GM03348 (cell line): Measurements from ENCODE around the gene LRRC75A.
"Not testable (repeated sequence)": the region's sequence is repeated elsewhere in the genome, so short reads cannot be mapped to it uniquely, and the experiment has no call there.

Experiments used
- DNase-seq: peaks from one replicate; pipeline ENCODE4 v3.0.0; 2012; ENCODE audit warnings: low spot score

LRRC75A gene

DNA sequence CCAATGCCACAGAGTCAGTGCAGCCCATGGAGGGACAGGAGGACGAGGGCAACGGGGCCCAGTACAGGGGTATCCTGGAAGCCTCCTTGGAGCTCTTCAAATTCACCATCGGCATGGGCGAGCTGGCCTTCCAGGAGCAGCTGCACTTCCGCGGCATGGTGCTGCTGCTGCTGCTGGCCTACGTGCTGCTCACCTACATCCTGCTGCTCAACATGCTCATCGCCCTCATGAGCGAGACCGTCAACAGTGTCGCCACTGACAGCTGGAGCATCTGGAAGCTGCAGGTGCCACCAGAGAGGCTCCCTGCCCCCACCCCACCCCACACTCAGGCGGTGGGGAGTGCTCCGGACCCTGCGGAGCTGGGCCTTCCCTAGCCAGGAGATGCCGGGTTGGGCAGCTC, 60.0 kb downstream of the LRRC75A start:
- no peak for DNase-seq

DNA sequence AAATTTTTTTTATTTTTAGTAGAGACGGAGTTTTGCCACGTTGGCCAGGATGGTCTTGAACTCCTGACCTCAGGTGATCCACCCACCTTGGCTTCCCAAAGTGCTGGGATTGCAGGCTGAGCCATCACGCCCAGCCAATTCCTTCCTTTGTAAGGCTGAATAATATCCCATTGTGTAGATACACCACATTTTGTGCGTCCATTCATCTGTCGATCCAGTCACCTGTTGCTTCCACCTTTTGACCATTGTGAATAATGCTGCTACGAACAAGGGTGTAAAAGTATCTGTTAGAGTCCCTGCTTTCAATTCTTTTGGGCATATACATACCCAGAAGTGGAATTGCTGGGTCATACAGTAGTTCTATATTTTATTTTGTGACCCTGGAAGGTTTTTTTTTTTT, 61.3 kb downstream of the LRRC75A start:
- DNase-seq: no peak

DNA sequence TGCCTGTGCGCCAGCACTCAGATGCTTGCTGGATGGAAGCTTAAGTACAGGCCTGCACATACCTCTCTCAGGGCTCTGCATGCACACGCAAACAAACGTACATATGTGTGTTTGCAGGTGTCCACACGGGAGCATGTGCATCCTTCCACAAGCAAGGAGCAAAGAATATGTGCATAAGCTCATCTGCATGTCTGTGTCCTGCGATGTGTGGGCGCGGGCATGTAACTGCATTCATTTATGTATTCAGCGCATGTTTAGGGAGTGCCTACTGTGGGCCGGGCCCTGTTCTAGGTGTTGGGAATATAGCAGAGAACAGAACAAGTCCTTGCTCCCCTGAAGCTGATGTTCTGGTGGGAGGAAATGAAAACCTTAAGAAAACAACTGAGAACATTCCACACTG, 62.9 kb downstream of the LRRC75A start:
- DNase-seq: no peak

DNA sequence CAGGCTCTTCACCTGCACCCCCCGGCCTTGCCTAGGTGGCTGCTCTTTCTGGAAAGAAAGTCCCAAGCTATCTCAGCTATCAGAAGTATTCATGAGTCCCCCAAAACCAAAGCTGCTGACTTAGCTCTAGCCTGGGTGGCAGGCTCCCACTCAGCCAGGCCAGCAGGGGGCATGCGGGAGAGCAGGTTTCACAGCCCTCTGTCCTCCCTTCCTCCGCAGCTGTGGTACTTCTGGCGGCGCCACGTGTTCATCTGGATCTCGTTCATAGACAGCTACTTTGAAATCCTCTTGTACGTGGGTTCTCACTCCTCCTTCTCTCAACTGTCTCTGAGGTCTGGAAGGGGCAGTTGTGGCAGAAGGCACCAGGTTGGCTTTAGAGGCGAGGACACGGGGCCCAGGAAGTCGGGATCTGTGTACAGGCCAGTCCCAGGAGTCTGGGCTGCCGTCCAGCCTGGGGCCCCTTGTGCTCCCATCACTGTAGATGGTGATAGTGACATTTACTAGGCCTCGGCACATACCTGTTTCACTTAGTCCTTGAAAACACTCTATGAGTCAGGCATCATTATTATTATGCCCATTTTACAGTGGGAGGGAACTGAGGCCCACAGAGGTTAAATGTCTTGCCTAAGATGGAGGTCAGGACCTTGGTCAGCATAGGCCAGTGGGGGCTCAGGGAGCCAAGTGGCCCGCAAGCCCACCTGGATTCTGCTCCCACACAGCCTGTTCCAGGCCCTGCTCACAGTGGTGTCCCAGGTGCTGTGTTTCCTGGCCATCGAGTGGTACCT, 63.7 kb downstream of the LRRC75A start:
- peak; percentile 78 for DNase-seq

DNA sequence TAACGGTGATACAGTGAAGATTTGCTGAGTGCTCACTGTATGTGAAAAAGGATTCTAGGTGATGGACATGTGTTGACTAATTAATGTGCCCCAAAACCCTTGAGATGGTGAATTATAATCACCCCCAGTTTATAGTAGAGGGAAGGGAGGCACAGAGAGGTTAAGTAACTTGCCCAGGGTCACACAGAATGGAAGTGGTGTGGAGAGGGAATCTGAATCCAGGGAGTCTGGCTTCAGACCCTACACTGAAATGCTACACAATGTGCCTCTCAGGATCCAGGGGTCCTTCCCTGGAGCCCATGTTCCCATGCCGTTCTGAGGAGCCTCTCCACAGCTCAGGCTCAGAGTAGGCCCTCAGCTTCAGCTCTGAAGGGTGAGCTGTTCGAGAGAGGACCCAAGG, 65.0 kb downstream of the LRRC75A start:
- no peak for DNase-seq

DNA sequence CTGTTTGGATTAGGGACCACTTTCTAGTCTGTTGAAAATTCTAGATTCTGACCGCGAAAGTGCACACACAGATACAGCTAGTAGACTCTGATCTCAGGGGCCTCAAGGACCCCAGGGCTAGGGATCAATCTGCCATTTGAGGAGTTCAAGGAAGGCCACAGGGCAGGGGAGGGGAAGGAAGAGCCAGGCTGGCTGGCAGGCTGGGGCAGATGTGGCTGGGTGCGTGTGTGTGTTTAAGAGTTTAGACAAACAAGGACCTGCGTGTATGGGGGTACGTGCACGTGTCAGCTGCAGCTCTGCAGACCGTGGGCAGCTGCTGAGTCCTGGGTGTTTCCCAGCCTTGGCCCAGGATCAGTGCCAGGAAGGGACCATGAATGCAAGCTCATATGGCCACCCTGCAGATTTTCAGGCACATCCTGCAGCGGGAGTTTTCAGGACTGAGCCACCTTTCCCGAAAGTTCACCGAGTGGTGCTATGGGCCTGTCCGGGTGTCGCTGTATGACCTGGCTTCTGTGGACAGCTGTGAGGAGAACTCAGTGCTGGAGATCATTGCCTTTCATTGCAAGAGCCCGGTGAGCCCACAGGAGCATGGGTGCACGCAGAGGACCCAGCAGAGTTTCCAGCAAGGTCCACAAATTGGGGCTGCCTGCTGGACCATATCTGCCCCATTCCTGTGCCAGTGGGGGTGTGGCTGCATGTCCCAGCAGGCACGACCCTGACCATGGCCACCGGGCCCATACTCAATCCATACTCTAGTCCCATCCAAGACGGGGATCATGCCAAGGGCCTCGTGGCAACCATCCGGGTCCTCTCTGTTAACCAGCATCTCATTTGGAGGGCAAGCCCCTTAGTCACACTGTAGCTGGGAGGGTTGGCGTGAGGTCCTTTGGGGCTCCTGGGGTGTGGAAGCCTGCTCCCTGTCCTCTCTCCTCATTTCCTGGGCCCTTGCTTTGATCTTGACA, 66.0 kb downstream of the LRRC75A start:
- no peak for DNase-seq

DNA sequence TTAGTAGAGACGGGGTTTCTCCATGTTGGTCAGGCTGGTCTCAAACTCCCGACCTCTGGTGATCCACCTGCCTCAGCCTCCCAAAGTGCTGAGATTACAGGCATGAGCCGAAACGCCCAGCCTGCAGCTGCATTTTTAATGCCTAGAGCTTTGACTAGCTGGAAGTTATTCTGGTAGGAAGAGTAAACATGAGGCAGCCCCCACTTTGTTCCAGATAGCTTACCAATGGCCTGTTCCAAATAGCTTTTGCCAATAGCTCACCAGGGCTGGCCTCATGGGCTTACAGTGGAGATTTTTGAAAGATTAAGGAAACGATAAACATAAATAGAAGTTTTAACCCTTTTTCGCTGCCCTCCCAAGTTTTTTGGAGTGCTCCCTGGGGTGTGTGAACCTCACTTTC, 66.8 kb downstream of the LRRC75A start:
- no peak for DNase-seq

DNA sequence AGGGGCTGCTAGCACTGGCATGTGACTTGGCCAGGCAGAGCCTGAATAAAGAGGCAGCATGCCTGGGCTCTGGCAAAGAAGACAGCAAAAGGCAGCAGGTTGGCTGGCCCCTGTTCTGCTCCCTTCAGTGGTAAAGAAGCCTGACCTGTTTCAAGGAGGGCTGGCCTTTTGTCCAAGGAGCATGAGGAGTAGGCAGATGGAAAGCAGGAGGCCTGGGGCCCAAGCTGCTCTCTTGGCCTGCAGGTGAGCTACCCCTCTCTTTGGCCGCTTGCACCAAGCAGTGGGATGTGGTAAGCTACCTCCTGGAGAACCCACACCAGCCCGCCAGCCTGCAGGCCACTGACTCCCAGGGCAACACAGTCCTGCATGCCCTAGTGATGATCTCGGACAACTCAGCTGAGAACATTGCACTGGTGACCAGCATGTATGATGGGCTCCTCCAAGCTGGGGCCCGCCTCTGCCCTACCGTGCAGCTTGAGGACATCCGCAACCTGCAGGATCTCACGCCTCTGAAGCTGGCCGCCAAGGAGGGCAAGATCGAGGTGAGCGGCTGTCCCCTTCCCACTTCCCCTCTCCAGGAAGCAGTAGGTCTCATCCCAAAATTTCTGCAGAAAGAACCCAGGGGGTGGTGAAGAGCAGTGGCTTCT, 68.6 kb downstream of the LRRC75A start:
- DNase-seq: no peak

DNA sequence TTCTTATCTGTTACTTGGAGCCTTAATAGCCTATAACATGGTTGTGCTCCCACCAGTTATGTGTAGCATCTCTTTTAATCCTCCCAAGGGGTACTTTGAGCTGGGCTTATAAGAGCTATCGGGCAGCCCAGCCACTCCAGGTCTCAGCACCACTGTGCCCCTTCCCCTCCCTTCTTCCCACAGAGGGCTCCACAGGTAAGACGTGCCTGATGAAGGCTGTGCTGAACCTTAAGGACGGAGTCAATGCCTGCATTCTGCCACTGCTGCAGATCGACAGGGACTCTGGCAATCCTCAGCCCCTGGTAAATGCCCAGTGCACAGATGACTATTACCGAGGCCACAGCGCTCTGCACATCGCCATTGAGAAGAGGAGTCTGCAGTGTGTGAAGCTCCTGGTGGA, 69.6 kb downstream of the LRRC75A start:
- DNase-seq: no peak

DNA sequence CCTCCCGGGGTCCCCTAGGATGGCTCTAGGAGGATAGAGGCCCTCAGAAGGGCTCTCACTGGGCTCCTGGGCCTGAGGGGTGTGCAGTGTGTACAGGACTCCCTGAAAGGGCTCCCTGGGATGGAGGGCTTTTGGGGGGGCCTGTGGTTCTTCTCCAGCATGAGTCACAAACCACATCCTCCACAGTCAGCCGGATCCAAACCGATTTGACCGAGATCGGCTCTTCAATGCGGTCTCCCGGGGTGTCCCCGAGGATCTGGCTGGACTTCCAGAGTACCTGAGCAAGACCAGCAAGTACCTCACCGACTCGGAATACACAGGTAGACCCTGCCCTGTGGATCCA, 72.1 kb downstream of the LRRC75A start:
- DNase-seq: peak; percentile 79

DNA sequence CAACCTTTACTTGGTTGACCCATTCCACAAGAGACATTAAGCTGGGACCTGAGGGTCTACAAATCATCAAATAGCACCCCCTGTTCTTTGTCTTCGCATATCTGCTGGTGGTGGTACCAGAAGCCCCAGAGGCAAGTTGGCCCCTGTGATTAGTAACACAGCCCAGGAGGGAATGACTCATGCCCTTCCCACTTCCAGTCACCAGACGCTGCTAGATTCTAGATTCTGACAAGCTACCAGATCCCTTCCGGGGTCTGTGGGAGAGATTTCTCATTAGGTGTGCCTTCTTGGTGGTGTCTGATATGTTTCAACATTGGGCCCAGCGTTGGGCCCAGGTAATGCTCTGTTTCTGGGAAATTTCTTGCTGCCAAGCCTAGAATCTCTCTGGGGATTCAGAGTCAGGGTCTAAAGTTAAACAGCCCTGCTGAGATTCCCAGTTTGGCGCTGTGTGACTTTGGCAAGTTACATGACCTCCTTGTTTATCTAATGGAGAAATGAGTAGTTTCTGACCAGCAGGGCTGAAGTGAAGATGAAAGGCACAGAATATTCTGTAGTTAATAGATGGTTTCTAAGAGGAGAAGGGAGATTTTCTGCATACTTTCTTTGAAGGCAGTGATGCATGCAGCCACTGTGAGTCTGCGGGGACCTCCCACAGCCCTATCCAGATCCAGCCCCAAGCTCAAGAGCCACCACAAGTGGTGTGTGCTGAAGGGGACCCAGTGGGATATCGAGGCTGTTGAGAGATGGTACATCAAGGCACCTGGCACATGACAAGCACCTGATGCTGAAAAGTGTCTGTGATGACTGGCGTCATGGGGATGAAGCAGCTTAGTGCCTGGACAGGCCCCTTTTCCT, 72.7 kb downstream of the LRRC75A start:
- peak; percentile 83 for DNase-seq

DNA sequence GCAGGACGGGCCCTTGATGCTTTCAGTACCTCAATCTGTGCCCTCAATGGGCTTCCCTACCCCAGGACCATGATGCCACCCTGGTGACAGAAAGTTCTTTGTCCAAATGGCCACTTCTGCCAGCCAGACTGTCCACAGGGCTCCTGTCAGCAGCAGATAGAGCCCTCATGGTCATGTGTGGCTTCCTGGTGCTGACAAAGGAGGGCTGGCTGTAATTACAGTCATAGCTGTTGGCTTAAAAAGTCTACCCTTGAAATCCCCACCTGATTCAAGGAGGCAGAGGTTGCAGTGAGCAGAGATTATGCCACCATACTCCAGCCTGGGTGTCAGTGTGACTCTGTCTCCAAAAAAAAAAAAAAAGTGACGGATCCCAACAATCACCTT, 73.3 kb downstream of the LRRC75A start:
- DNase-seq: no peak

DNA sequence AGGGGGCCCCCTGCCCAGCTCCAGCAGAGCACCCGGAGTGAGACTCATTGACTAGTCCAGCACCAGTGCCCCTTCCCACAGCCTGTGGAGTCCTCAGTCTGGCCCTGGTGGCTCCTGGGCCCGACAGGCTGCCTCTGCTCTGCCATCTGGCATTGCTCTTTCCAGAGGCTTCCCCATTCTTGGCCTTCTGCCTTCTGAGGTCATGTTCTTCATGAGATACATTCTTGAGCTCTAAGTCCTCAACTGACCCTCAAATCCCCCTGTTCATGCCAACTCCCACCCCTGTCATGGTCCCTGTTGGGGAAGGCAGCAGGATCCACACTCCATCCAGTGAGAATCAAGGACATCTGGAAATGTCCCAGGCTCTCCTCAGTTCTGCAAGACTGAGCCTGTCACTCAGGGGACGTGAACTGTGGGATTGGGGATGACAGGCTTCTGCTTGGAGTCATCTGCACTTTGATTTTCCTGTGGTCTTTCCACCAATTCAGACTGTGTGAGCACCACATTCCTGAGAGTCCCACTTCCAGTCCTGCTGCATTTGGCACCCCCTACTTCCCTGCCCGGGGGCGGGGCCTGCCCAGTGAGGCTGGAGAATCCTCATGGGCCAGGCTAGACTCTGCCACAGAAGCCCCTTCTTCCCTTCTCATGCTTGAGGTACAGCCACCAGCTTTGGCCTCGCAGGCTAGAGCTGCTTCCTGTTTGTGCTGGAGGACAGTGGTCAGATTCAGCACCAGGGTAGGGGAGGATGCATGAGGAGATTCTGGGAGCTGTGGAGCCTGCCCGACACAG, 73.9 kb downstream of the LRRC75A start:
- peak; percentile 65 for DNase-seq

DNA sequence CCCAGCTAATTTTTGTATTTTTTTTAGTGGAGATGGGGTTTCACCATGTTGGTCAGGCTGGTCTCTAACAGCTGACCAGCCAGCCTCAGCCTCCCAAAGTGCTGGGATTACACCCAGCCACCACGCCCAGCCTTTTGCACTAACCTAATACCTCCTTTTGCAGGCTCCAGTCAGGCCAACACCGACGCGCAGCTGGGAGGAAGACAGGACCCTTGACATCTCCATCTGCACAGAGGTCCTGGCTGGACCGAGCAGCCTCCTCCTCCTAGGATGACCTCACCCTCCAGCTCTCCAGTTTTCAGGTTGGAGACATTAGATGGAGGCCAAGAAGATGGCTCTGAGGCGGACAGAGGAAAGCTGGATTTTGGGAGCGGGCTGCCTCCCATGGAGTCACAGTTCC, 74.6 kb downstream of the LRRC75A start:
- no peak for DNase-seq

DNA sequence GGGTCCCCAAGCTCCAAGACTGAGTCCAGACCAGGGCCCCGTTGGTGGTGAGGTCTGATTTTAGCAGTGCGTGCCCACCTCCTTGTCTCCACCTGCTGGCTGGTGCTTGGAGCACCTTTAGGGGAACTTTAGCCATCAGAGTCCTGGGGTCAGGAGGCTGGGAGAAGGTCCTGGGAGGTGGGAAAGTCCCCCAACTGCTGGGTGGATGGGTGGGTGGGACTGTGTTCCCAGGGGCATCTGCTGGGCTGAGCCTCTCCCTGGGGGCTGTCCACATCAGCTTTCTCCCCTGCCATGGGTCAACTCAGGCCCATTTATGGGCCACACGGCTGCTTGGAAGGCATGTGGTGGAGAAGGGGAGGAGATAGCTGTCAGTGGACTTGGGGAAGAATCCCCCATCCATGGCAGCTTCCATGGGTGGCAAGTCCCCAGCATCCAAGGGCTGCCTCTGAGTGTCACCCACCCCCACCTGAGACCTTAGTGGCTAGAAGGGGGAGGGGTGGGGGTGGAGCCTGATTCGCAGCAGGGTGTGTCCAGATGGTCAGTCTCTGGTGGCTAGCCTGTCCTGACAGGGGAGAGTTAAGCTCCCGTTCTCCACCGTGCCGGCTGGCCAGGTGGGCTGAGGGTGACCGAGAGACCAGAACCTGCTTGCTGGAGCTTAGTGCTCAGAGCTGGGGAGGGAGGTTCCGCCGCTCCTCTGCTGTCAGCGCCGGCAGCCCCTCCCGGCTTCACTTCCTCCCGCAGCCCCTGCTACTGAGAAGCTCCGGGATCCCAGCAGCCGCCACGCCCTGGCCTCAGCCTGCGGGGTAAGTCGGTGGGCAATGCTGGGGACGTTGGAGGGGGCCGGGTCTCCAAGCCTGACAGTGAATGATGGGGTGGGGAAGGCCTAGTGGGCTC, 76.7 kb downstream of the LRRC75A start, which contains the start of gene TRPV2:
Gene TRPV2 (plus strand): TSS at position 541 of the 894 bp plus-strand sequence. CDS start 2,098 bp downstream, outside the sequence.
- peak; percentile 33 for DNase-seq

DNA sequence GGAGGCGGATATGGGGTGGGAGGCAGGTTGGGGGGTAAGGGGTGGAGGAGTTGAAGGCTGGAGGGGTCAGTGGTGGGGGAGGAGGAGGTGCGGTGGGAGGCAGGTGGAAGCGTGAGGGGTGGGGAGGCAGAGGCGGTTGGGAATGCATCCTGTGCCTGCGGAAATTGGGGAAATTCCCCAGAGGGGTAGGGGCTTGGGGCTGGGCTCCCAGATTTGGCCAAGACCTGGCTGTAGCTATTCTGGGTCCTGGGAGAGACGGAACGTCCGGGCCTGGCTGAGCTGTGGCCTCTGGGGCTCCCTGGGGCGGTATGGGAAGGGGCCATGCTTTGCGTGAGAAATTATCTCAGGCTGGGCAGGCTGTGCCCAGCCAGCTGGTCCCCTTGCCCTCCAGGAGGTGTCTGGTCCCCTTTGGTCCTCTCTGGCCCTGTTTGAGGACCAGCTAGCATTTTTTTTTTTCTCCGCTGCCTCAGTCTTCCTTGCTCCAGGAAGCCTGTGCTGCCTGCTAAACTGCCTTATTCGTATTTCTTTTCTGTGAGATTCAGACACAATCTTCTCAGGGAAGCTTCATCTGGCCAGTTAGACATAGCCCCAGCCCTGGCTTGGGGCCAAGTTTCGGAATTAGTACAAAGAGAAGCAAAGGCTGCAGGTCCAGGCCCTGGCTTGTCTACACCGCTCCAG, 83.9 kb downstream of the LRRC75A start:
- peak; percentile 33 for DNase-seq

DNA sequence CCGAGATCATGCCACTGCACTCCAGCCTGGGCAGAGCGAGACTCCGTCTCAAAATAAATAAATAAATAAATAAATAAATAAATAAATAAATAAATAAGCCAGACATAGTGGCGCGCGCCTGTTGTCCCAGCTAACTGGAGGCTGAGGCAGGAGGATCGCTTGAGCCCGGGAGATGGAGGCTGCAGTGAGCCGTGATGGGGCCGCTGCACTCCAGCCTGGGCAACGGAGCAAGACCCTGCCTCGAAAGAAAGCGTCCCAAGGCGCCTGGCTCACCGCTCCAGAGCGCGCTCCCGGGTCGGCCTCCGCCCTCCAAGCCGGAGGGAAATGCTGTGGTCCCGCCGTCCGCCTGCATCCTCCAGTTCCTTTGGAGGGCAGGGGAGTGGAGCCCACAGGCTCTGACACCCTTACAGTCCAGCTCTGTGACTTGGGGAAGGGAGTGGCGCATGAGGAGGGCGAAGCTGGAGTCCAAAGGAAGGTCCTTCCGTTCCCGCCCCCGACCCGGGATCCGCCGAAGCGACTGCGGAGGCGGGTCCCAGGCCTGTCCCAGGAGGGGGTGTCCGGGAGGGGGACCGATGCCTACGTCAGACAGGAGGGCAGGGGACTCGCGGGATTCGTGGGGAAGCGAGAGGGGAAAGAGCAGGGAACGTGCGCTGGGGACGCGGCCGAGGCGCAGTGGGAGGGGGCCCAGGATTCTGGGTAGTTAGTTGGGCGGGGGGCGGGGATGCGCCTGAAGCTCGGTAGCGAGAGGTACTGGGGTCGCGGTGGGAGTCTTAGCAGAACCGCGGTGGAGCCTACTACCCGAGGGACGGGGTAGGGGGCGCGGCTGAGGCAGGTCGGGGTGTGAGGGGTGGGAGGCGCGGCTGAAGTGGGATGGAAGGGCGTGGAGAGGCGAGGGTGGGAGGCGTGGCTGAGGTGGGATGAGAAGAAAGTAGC, 85.0 kb downstream of the LRRC75A start:
- DNase-seq: peak; percentile 54

DNA sequence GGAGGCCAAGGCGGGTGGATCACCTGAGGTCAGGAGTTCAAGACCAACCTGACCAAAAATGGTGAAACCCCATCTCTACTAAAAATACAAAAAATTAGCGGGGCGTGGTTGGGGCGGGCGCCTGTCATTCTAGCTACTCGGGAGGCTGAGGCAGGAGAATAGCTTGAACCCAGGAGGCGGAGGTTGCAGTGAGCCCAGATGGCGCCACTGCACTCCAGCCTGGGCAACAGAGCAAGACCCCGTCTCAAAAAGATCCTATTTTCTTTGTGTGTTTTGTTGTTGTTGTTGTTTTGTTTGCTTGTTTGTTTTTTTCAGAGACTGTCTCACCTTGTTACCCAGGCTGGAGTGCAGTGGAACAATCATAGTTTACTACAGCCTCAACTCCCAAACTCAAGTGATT, 88.1 kb downstream of the LRRC75A start:
- DNase-seq: not testable (repeated sequence)
